ENCODE measurements around the gene RMND1. TPM values are rescaled to one million over a fixed set of nuclear protein-coding genes. Genes with fewer than 3 reads are reported as not detected.

The RMND1 gene
- total RNA-seq, 4 donors from 2014 or later, result 25.8 to 32.6 (median 28.8) TPM

DNA sequence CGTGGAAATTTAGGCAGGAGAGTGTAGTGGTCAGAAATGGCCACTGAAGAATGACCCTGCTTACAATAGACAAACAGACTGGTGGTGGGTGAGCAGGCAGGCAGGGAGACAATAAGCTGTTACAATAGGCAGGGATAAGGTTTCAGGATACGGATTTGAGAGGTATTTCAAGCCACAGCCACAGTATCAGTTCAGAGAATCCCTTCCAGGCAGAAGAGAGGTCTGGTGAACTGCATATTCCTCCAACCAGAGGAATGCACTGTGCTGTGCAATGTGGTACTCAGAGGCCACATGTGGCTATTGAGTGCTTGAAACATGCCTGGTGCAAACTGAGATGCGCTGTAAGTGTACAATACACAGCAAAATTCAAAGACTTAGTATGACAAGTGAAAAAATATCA lies 20.6 kb downstream of the RMND1 start:
- TF ChIP-seq CTCF (IDR thresholded peaks at IDR 0.05; ENCODE audit: low read depth), result no peak

- no peak for TF ChIP-seq CTCF (IDR thresholded peaks at IDR 0.05; ENCODE audit: low read depth)
Measured at GRCh38 chr6:151430886-151431285, 21.0 kb downstream of the RMND1 start.

DNA sequence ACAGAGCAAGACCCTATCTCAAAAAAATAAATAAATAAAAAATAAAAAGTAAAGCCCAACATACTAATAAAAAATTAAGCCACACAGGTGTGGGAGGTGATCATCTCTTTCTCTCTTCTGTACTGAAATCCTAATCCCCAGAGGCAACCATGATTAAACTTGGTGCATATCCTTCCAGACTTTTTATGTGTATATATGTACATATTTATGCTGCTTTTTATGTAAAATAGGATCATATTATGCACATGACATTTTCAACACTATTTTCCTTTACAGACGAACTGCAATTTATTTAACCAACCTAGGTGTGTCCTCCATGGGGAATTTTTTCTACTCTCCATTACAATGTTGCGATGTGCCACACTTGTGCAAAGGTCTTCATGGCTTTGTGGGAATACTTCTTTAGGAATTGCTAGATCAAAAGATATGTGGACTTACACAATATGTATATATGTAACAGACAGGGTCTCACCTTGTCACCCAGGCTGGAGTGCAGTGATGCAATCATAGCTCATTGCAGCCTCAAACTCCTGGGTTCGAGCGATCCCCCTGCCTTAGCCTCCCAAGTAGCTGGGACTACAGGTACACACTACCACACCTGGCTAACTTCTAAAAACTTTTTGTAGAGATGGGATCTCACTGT lies 23.7 kb downstream of the RMND1 start:
- TF ChIP-seq CTCF (IDR thresholded peaks at IDR 0.05; ENCODE audit: low read depth), result no peak

DNA sequence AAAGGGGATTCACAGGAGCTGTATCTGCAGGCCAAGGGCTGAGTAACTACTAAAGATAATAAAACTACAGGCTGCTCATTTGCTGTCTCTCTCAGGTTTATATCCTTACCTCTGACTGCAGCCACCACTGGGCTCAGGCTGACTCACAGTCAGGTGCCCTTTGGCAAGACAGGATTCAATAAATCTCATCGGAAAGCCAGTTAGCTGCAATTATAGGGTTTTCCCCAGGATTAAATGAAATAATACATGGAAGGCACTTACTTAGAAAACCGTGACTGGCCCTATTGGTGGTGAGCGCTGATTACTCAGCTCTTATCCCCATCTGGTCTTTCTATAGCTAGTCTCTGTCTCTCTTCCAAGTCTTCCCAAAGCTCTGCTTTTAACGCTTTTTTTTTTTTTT lies 26.4 kb downstream of the RMND1 start:
- no peak for TF ChIP-seq CTCF (IDR thresholded peaks at IDR 0.05; ENCODE audit: low read depth)

DNA sequence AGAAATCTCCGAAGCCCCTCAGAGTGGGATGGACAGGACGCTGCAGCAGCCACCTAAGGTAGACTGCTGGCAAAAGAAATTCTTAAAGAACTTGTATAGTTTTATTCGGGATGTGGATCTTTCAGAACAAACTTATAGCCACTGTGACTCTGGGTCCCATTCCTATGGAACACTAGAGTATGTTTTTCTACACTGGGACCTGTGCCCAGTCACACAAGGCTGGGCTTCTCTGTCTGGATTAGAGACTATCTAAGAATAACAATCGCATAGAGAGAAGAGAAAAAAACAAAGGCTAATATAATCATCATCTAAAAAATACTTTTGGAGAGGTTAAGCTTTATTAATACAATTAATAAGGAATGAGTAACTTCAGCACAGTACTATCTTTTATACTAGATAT lies 28.9 kb downstream of the RMND1 start:
- TF ChIP-seq CTCF (IDR thresholded peaks at IDR 0.05; ENCODE audit: low read depth), result no peak

DNA sequence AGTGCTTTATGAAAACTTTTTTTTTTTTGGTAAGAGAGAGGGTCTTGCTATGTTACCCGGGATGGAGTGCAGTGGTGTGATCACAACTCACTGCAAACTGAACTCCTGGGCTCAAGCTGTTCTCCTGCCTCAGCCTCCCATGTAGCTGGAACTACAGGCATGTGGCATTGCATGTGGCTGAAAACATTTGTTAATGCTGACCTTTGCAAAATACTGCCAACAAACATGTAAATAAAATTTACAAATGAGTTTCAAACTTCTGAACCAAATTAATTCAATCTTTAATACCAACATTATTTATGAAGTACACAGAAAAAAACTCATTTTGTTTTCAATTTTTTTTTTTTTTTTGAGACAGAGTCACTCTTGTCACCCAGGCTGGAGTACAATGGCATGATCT lies 34.4 kb downstream of the RMND1 start:
- no peak for TF ChIP-seq CTCF (IDR thresholded peaks at IDR 0.05; ENCODE audit: low read depth)

GRCh38 chr6:151414641-151415260 lies 37.2 kb downstream of the RMND1 start:
- no peak for TF ChIP-seq CTCF (IDR thresholded peaks at IDR 0.05; ENCODE audit: low read depth)

Data from subcutaneous adipose tissue (tissue), 4 donors.